OCI-LY1 (cell line): Measurements from ENCODE around the gene SIAH1.

ENCODE experiments used
- EZH2 ChIP-seq: fragments of 200-600 bp; sonication (generic), shearing (Covaris generic); IDR thresholded peaks from 2 replicates; pipeline ENCODE4 v1.8.0; 2017; ENCODE audit warnings: borderline replicate concordance, mixed run types, mild to moderate bottlenecking, antibody characterized with exemption, low read length, moderate library complexity, mixed read lengths
- TF ChIP-seq, protein P1 (sequence below): fragments of 200-600 bp; sonication (generic), shearing (Covaris generic); IDR thresholded peaks from 2 replicates; pipeline ENCODE4 v1.5.1; 2017; ENCODE audit warnings: mild to moderate bottlenecking, antibody characterized with exemption, low read length, moderate library complexity, mixed read lengths

DNA sequence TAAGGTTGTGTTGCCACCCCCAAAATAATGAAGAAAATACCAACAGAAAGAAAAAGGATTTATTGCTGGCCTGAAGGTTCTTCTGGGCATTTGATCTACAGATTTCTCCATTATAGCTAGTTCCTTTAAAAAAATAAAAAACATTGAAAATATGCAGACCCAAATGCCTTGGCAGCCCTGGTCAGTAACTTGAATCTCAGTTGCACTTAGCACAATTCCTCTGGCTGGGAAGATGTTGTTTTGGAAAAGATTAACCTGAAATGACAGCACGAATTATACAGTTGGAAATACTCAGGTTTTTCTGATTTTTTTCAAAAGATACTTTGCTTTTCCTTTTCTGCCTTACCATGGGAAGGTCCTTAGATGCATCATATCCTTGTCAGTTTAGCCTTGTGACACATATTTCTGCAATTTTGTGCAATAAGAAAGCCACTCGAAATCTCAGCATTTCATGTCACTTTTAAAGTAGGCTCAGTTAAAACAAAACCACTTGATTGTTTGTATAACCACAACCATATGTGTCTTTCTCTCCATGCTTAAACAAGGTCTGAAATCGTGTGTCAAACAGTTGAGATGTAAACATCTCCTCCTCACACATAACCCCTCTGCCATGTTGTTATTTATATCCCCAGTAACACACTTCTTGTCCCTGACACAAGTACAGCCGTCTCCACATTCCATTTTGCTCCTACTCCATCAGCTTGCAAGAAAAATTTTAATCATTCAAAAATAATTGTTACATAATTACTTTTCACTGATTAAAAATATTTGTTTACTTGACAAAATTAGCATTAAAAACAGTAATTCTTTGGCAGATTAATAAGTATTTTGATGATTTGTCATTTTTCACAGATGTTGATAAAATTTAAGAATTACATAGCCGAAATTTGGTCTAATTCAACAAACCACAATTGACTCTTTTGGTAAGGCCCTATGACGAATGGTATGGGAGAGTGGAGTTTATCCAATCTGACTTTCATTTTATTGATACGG is 61.1 kb downstream of the SIAH1 start:
- TF ChIP-seq, protein P1, sequence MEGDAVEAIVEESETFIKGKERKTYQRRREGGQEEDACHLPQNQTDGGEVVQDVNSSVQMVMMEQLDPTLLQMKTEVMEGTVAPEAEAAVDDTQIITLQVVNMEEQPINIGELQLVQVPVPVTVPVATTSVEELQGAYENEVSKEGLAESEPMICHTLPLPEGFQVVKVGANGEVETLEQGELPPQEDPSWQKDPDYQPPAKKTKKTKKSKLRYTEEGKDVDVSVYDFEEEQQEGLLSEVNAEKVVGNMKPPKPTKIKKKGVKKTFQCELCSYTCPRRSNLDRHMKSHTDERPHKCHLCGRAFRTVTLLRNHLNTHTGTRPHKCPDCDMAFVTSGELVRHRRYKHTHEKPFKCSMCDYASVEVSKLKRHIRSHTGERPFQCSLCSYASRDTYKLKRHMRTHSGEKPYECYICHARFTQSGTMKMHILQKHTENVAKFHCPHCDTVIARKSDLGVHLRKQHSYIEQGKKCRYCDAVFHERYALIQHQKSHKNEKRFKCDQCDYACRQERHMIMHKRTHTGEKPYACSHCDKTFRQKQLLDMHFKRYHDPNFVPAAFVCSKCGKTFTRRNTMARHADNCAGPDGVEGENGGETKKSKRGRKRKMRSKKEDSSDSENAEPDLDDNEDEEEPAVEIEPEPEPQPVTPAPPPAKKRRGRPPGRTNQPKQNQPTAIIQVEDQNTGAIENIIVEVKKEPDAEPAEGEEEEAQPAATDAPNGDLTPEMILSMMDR, result no peak
- TF ChIP-seq EZH2, result no peak
